H7 (cell line): ENCODE measurements around the gene GNAS-AS1. TPM values are rescaled to one million over a fixed set of nuclear protein-coding genes. Genes with fewer than 3 reads are reported as not detected.
A peak's percentile ranks its signal among the peaks of the same experiment; 100 is the strongest.

Experiments
- DNase-seq: peaks from one replicate; pipeline ENCODE4 v3.0.0; 2012
- H3K27me3 ChIP-seq: 2 replicates; pipeline ENCODE4 v1.6.0; 2011; ENCODE audit warnings: mild to moderate bottlenecking, low read length; ENCODE audit not compliant: control insufficient read depth, insufficient read depth
- H3K36me3 ChIP-seq: replicated peaks from 2 replicates; pipeline ENCODE4 v1.5.1; 2011; ENCODE audit warnings: low read length; ENCODE audit not compliant: control insufficient read depth, insufficient read depth
- H3K4me3 ChIP-seq: 2 replicates; pipeline ENCODE4 v1.5.1; 2011; ENCODE audit warnings: low read depth, mild to moderate bottlenecking, control low read depth, low read length, moderate library complexity; ENCODE audit not compliant: insufficient read depth
- total RNA-seq: library from RNA; depleted of rRNA; stranded (reverse); fragments of >200 nt; shearing (Covaris generic); gene quantifications from 2 replicates; pipeline ENCODE4 v1.2.3, GENCODE V29; 2014

Gene GNAS-AS1
- total RNA-seq, 1 experiment from 2014 or later, result 0.24 TPM

GRCh38 chr20:58890518-58891085 lies 39.9 kb upstream of the GNAS-AS1 start:
- peak; percentile 84 for DNase-seq
- Histone ChIP-seq H3K4me3 (peak overlapping the region; percentile 86), H3K27me3 (peaks cover 9% of the 10 kb centered on the region), H3K36me3 (no peaks in the 10 kb centered on the region)

- Histone ChIP-seq H3K27me3 (peaks cover 9% of the 10 kb centered on the region), H3K36me3 (no peaks in the 10 kb centered on the region), H3K4me3 (peak overlapping the region; percentile 86)
- DNase-seq, result peak; percentile 77
Measured at GRCh38 chr20:58889798-58890517, 39.3 kb upstream of the GNAS-AS1 start.

GRCh38 chr20:58889334-58889760 lies 38.6 kb upstream of the GNAS-AS1 start:
- DNase-seq, result no peak
- H3K4me3 ChIP-seq, result peak overlapping the region; percentile 86

GRCh38 chr20:58888521-58889333 lies 38.0 kb upstream of the GNAS-AS1 start:
- Histone ChIP-seq H3K36me3 (no peaks in the 10 kb centered on the region), H3K27me3 (peaks cover 9% of the 10 kb centered on the region), H3K4me3 (peak overlapping the region; percentile 86)
- peak; percentile 92 for DNase-seq

More at GRCh38 chr20:58889334-58889760, 38.6 kb upstream of the GNAS-AS1 start:
- H3K36me3 ChIP-seq, result no peaks in the 10 kb centered on the region
- peaks cover 9% of the 10 kb centered on the region for H3K27me3 ChIP-seq

- H3K36me3 ChIP-seq, result no peaks in the 10 kb centered on the region
- H3K27me3 ChIP-seq, result peaks cover 9% of the 10 kb centered on the region
- DNase-seq, result no peak
- H3K4me3 ChIP-seq, result peak overlapping the region; percentile 86
Measured at GRCh38 chr20:58888103-58888502, 37.4 kb upstream of the GNAS-AS1 start.

- no peak for DNase-seq
- H3K4me3 ChIP-seq, result no peak overlapping the region
Measured at GRCh38 chr20:58886546-58886945, 35.8 kb upstream of the GNAS-AS1 start.

GRCh38 chr20:58884966-58885365 lies 34.3 kb upstream of the GNAS-AS1 start:
- no peak for DNase-seq
- H3K27me3 ChIP-seq, result peaks cover 6% of the 10 kb centered on the region
- no peak overlapping the region for H3K4me3 ChIP-seq
- H3K36me3 ChIP-seq, result no peaks in the 10 kb centered on the region

More at GRCh38 chr20:58886546-58886945, 35.8 kb upstream of the GNAS-AS1 start:
- Histone ChIP-seq H3K36me3 (no peaks in the 10 kb centered on the region), H3K27me3 (peaks cover 9% of the 10 kb centered on the region)

GRCh38 chr20:58883241-58883691 lies 32.6 kb upstream of the GNAS-AS1 start:
- Histone ChIP-seq H3K36me3 (no peaks in the 10 kb centered on the region), H3K4me3 (no peak overlapping the region), H3K27me3 (no peaks in the 10 kb centered on the region; the same call in 1 of the 2 replicates)
- peak; percentile 56 for DNase-seq

- Histone ChIP-seq H3K36me3 (no peaks in the 10 kb centered on the region), H3K4me3 (no peak overlapping the region), H3K27me3 (no peaks in the 10 kb centered on the region)
- DNase-seq, result no peak
Measured at GRCh38 chr20:58882704-58883089, 32.0 kb upstream of the GNAS-AS1 start.

GRCh38 chr20:58880994-58881752 lies 30.5 kb upstream of the GNAS-AS1 start:
- no peak for DNase-seq
- no peaks in the 10 kb centered on the region for H3K27me3 ChIP-seq
- no peaks in the 10 kb centered on the region for H3K36me3 ChIP-seq
- no peak overlapping the region for H3K4me3 ChIP-seq

GRCh38 chr20:58880441-58880840 lies 29.7 kb upstream of the GNAS-AS1 start:
- H3K4me3 ChIP-seq, result no peak overlapping the region
- H3K36me3 ChIP-seq, result no peaks in the 10 kb centered on the region
- no peaks in the 10 kb centered on the region for H3K27me3 ChIP-seq
- no peak for DNase-seq

GRCh38 chr20:58878399-58878798 lies 27.7 kb upstream of the GNAS-AS1 start:
- no peaks in the 10 kb centered on the region for H3K36me3 ChIP-seq
- DNase-seq, result no peak
- no peaks in the 10 kb centered on the region for H3K27me3 ChIP-seq
- no peak overlapping the region for H3K4me3 ChIP-seq

- no peaks in the 10 kb centered on the region for H3K27me3 ChIP-seq
- DNase-seq, result no peak
- H3K36me3 ChIP-seq, result no peaks in the 10 kb centered on the region
- no peak overlapping the region for H3K4me3 ChIP-seq
Measured at GRCh38 chr20:58877976-58878360, 27.3 kb upstream of the GNAS-AS1 start.
